HG02981 (cell line): Measurements from ENCODE around the gene NUP155.
"Not testable (repeated sequence)": the region's sequence is repeated elsewhere in the genome, so short reads cannot be mapped to it uniquely, and the experiment has no call there.

Experiments used
- ATAC-seq: cut with Tn5 transposase; IDR thresholded peaks from one replicate; pipeline ENCODE4 v1.9.1; 2021; ENCODE audit warnings: mild to moderate bottlenecking, moderate library complexity; ENCODE audit not compliant: unreplicated experiment

NUP155 gene

GRCh38 chr5:37283214-37283820 lies 87.6 kb downstream of the NUP155 start:
- ATAC-seq: no peak

- ATAC-seq: no peak
Observed at GRCh38 chr5:37275511-37275910, 95.4 kb downstream of the NUP155 start.

- ATAC-seq: no peak
Observed at GRCh38 chr5:37272511-37272910, 98.4 kb downstream of the NUP155 start.

- ATAC-seq: not testable (repeated sequence)
Observed at GRCh38 chr5:37268100-37268499, 102.8 kb downstream of the NUP155 start.

DNA sequence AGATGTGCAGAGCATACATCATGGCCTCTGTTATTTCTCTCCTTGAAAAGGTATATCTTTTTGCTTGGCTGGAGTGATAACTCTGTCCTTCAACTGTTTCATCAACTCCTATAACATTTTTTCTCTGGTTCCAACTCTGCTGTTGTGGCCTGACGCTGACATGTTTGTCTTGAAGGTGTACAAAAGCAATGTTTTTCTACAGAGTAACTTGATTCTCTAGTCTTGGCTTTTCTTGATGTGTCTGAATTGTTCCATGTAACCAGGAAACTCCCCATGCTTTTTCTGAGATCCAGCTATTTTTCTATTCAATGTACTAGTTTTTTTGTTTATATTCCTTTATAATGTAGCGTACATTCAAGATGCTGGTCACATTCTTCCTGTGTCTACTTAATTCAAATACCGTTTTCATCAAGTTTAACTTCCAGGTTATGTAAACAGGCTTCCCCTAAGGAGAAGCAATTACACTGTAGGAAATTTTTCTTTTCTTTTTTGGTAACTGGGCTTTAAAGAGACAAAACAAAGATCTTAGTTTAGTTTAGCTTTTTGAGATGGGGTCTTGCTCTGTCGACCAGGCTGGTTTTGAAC lies 115.0 kb downstream of the NUP155 start:
- no peak for ATAC-seq

GRCh38 chr5:37254581-37254980 lies 116.3 kb downstream of the NUP155 start:
- no peak for ATAC-seq

- no peak for ATAC-seq
Observed at GRCh38 chr5:37251665-37252064, 119.2 kb downstream of the NUP155 start.

DNA sequence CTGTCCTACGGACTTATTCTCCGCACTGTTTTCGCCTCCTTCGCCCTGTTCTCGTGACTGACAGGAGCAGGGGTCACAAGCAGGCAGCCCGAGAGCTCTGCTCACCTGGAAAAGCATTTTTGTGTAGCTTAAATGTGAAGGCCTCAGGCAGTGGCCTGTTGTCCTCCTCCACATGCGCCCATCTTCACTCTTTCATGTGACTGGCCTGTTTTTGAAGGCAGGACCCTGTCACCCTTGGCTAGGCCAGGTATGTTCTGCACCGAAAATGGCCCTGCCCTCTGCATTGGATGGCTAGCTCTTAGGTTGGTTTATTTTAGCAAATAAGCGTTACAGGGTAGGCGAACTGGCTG lies 121.1 kb downstream of the NUP155 start:
- no peak for ATAC-seq

- peak; percentile 79 for ATAC-seq
Observed at GRCh38 chr5:37248970-37249814, 121.7 kb downstream of the NUP155 start, which contains the start of gene CPLANE1. Gene CPLANE1, minus strand, starts transcription at chr5:37249376. Its CDS starts 1,678 bp downstream, at chr5:37247698.

DNA sequence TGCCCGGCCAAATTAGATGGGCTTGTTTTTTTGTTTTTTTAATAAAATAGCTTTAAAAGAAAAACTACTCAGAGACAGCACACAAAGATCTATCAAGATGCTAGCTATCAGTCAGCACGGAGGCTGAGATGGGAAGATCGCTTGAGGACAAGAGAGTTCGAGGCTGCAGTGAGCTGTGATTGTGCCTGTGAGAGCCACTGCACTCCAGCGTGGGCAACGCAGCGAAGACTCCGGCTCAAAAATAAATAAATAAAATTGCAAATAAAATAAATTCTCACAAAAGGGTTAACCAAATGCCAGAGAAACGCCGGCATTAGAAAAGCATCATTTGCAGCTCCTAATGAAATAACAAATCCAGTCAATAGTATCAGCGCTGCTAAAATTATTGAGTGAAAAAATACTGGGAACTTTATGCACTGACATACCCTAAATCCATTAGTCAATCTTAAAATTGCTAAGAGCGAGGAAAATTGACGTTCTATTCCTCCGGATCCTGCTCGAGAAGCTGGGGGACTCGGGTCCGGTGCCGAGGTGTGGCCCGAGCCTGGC lies 122.4 kb downstream of the NUP155 start:
- no peak for ATAC-seq

DNA sequence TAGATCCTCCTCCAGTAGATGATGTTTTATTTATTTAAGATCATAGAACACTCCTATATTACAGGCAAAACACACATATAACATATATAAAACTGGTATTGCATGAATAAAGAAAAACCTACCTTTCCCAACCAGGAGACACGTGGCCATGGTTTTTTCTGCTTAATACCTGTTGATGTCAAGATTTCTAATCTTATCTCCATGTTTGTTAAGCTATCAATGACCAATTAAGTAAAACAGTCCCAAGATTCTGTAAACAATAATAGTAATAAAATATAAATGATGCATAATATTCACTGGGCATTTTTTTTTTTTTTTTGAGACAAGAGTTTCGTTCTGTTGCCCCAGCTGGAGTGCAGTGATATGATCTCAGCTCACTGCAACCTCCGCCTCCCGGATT lies 123.4 kb downstream of the NUP155 start:
- ATAC-seq: no peak

DNA sequence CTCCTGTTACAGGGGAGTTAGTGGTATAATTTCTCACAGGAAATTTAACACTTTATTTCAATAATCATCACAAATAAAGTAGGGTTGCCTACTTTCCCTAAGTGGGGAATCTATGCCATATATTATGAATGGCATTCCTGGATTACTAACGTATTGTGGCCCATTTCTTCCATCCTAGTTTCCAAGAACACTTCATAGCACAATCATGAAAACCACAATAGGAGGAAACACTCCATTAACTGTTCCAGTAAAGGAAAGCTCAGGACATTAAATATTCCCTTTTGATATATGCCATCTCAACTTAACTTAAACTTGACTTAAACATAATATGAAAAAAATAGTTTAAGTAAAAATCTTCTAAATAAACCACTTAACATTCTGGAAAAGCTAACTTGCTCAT lies 123.9 kb downstream of the NUP155 start:
- no peak for ATAC-seq
